ENCODE data around the gene LRIT2. TPM values are rescaled to one million over a fixed set of nuclear protein-coding genes. Genes with fewer than 3 reads are reported as not detected.

LRIT2 gene
- total RNA-seq, 1 experiment from 2014 or later, result not detected

DNA sequence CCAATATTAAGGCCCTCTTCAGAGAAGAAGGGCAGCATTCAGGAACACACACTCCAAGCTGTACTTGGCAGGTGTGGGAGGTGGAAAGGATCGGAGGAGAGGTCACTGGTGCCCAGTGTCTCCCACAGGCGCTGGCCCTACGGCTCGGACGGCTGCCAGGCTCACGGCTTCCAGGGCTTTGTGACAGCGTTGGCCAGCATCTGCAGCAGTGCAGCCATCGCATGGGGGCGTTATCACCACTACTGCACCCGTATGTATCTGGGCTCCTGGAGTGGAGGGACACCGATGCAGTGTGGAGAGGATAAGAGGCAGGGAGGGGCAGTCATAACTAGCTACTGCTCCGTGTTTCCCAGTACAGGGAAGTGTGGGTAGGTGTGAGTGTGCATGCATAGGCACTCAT, 23.4 kb upstream of the LRIT2 start:
- H3K4me3 Mint-ChIP-seq (ENCODE audit: unreplicated experiment), result no peak overlapping the region
- TF ChIP-seq, protein P1, sequence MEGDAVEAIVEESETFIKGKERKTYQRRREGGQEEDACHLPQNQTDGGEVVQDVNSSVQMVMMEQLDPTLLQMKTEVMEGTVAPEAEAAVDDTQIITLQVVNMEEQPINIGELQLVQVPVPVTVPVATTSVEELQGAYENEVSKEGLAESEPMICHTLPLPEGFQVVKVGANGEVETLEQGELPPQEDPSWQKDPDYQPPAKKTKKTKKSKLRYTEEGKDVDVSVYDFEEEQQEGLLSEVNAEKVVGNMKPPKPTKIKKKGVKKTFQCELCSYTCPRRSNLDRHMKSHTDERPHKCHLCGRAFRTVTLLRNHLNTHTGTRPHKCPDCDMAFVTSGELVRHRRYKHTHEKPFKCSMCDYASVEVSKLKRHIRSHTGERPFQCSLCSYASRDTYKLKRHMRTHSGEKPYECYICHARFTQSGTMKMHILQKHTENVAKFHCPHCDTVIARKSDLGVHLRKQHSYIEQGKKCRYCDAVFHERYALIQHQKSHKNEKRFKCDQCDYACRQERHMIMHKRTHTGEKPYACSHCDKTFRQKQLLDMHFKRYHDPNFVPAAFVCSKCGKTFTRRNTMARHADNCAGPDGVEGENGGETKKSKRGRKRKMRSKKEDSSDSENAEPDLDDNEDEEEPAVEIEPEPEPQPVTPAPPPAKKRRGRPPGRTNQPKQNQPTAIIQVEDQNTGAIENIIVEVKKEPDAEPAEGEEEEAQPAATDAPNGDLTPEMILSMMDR (IDR thresholded peaks at IDR 0.05; ENCODE audit: unreplicated experiment), result no peak
- no peak for DNase-seq (ENCODE audit: unreplicated experiment)
- H3K27ac Mint-ChIP-seq (ENCODE audit: low read depth, unreplicated experiment), result no peak overlapping the region
- intact Hi-C loops (cut with micrococcal nuclease), result no loop called here
- H3K27me3 Mint-ChIP-seq (ENCODE audit: insufficient read depth, unreplicated experiment), result peaks cover 2% of the 10 kb centered on the region
- H3K9me3 Mint-ChIP-seq (ENCODE audit: unreplicated experiment), result no peaks in the 10 kb centered on the region
- ChIA-PET POLR2A (no interaction called here), CTCF (interaction anchor here (1.0 to 1.2 kb wide), 2 partner anchors 15 to 291 kb away, joined by 3 to 5 read pairs; no protein-coding TSS in a partner anchor)
- BruUV-seq (replicated peaks), result no TSS peak
- H3K36me3 Mint-ChIP-seq (ENCODE audit: insufficient read depth, unreplicated experiment), result no peaks in the 10 kb centered on the region
- no peaks in the 10 kb centered on the region for H3K4me1 Mint-ChIP-seq (ENCODE audit: insufficient read depth, unreplicated experiment)

DNA sequence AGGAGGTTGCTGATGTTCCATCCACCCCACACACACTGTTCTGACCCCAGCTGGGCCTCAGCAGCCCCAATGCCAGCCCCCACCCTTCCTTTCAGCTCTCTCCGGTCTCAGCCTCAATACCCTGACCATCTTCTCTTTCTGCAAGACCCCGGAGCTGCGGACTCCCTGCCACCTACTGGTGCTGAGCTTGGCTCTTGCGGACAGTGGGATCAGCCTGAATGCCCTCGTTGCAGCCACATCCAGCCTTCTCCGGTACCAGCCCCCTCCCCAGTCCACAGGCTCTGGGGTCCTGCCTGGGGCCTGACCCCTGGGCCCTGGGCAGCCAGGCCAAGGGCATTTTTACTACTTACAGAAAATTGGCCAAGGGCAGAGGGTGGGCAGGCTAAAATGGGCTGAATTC, 22.2 kb upstream of the LRIT2 start:
- CTCF ChIA-PET, result interaction anchor here (0.5 to 0.9 kb wide), 2 partner anchors 10 to 486 kb away, joined by 3 to 4 read pairs; no protein-coding TSS in a partner anchor
- H3K4me3 Mint-ChIP-seq (ENCODE audit: unreplicated experiment), result no peak overlapping the region
- TF ChIP-seq, protein P1 (IDR thresholded peaks at IDR 0.05; ENCODE audit: unreplicated experiment), result no peak
- H3K27ac Mint-ChIP-seq (ENCODE audit: low read depth, unreplicated experiment), result no peak overlapping the region
- POLR2A ChIA-PET, result no interaction called here
- no peaks in the 10 kb centered on the region for H3K9me3 Mint-ChIP-seq (ENCODE audit: unreplicated experiment)
- H3K4me1 Mint-ChIP-seq (ENCODE audit: insufficient read depth, unreplicated experiment), result no peaks in the 10 kb centered on the region
- no peaks in the 10 kb centered on the region for H3K36me3 Mint-ChIP-seq (ENCODE audit: insufficient read depth, unreplicated experiment)
- no peaks in the 10 kb centered on the region for H3K27me3 Mint-ChIP-seq (ENCODE audit: insufficient read depth, unreplicated experiment)
- BruUV-seq (replicated peaks), result no TSS peak
- intact Hi-C loops (cut with micrococcal nuclease), result no loop called here
- DNase-seq (ENCODE audit: unreplicated experiment), result no peak

GRCh38 chr10:84244651-84245270, 19.4 kb upstream of the LRIT2 start, which contains the start of gene RGR:
TSS of gene RGR (plus strand) at chr10:84245053. CDS start at chr10:84245091, 38 bp downstream.
- H3K9me3 Mint-ChIP-seq (ENCODE audit: unreplicated experiment), result no peaks in the 10 kb centered on the region
- DNase-seq (ENCODE audit: unreplicated experiment), result no peak
- BruUV-seq (replicated peaks), result no TSS peak
- ChIA-PET POLR2A (interaction anchor here (0.8 kb wide), 1 partner anchor 14 kb away, joined by 3 read pairs; no protein-coding TSS in a partner anchor), CTCF (interaction anchor here (0.5 to 1.2 kb wide), 2 partner anchors 39 to 1309 kb away, joined by 3 to 5 read pairs; no protein-coding TSS in a partner anchor)
- peaks cover 7% of the 10 kb centered on the region for H3K27me3 Mint-ChIP-seq (ENCODE audit: insufficient read depth, unreplicated experiment)
- no peaks in the 10 kb centered on the region for H3K4me1 Mint-ChIP-seq (ENCODE audit: insufficient read depth, unreplicated experiment)
- intact Hi-C loops (cut with micrococcal nuclease), result no loop called here
- H3K36me3 Mint-ChIP-seq (ENCODE audit: insufficient read depth, unreplicated experiment), result no peaks in the 10 kb centered on the region
- TF ChIP-seq, protein P1 (IDR thresholded peaks at IDR 0.05; ENCODE audit: unreplicated experiment), result no peak
- H3K27ac Mint-ChIP-seq (ENCODE audit: low read depth, unreplicated experiment), result no peak within 1 kb of the TSS
- no peak within 1 kb of the TSS for H3K4me3 Mint-ChIP-seq (ENCODE audit: unreplicated experiment)

- TF ChIP-seq, protein P1 (IDR thresholded peaks at IDR 0.05; ENCODE audit: unreplicated experiment), result no peak
- H3K4me1 Mint-ChIP-seq (ENCODE audit: insufficient read depth, unreplicated experiment), result no peaks in the 10 kb centered on the region
- no peaks in the 10 kb centered on the region for H3K9me3 Mint-ChIP-seq (ENCODE audit: unreplicated experiment)
- DNase-seq (ENCODE audit: unreplicated experiment), result no peak
- no peak overlapping the region for H3K27ac Mint-ChIP-seq (ENCODE audit: low read depth, unreplicated experiment)
- intact Hi-C loops (cut with micrococcal nuclease), result no loop called here
- no TSS peak for BruUV-seq (replicated peaks)
- no peaks in the 10 kb centered on the region for H3K36me3 Mint-ChIP-seq (ENCODE audit: insufficient read depth, unreplicated experiment)
- no peak overlapping the region for H3K4me3 Mint-ChIP-seq (ENCODE audit: unreplicated experiment)
- ChIA-PET POLR2A (no interaction called here), CTCF (interaction anchor here (0.6 to 2.4 kb wide), 5 partner anchors 10 to 290 kb away, joined by 3 to 10 read pairs (median 3); no protein-coding TSS in a partner anchor)
- peaks cover 17% of the 10 kb centered on the region for H3K27me3 Mint-ChIP-seq (ENCODE audit: insufficient read depth, unreplicated experiment)
Observed at GRCh38 chr10:84243759-84244158, 18.4 kb upstream of the LRIT2 start.

Measured in MCF 10A (cell line).